Natural killer cell (primary cell): ENCODE measurements around the gene PGAP3. TPM values are rescaled to one million over a fixed set of nuclear protein-coding genes. Genes with fewer than 3 reads are reported as not detected.

Experiments used
- ATAC-seq, 3 donors: fragments of 150-1000 bp in 2 of 3; fragments of 200-7000 bp in 1 of 3; cut with Tn5 transposase; 1 replicate in 1 of 3; 2 replicates in 2 of 3; pipeline ENCODE4 v1.10.0; 2021; ENCODE audit warnings: mild to moderate bottlenecking in 2 of 3, moderate library complexity in 2 of 3
- DNase-seq, 2 donors: peaks; one replicate each; pipeline versions ENCODE4 v3.0.0 to v3.0.0-alpha.2; 2013 to 2021; ENCODE audit warnings: mixed read lengths in 1 of 2
- H3K27ac ChIP-seq: one replicate; pipeline ENCODE4 v1.5.1; 2013; ENCODE audit warnings: mild to moderate bottlenecking, low read length
- H3K27me3 ChIP-seq: one replicate; pipeline ENCODE4 v1.6.1; 2013; ENCODE audit warnings: low read length; ENCODE audit not compliant: control insufficient read depth, insufficient read depth
- H3K36me3 ChIP-seq: one replicate; pipeline ENCODE4 v1.6.1; 2013; ENCODE audit warnings: low read length; ENCODE audit not compliant: control insufficient read depth, insufficient read depth
- H3K4me1 ChIP-seq: one replicate; pipeline ENCODE4 v1.6.1; 2013; ENCODE audit warnings: low read length; ENCODE audit not compliant: control insufficient read depth, insufficient read depth
- H3K4me3 ChIP-seq: one replicate; pipeline ENCODE4 v1.5.1; 2013; ENCODE audit warnings: low read length
- H3K9me3 ChIP-seq: one replicate; pipeline ENCODE4 v1.6.1; 2013; ENCODE audit warnings: low read length; ENCODE audit not compliant: control insufficient read depth, insufficient read depth
- H3K27ac Mint-ChIP-seq, 2 donors: one replicate each; pipeline ENCODE4 v1.8.0; 2022; ENCODE audit warnings: mild to moderate bottlenecking in 2 of 2, mixed read lengths in 2 of 2, moderate library complexity in 1 of 2
- H3K27me3 Mint-ChIP-seq, 2 donors: one replicate each; pipeline ENCODE4 v1.8.0; 2022; ENCODE audit warnings: low read depth in 2 of 2, mixed read lengths in 2 of 2
- H3K36me3 Mint-ChIP-seq: one replicate; pipeline ENCODE4 v1.8.0; 2022; ENCODE audit warnings: mixed read lengths
- H3K4me1 Mint-ChIP-seq, 2 donors: one replicate each; pipeline ENCODE4 v1.8.0; 2022; ENCODE audit warnings: mixed read lengths in 2 of 2
- H3K4me3 Mint-ChIP-seq: one replicate; pipeline ENCODE4 v1.8.0; 2022; ENCODE audit warnings: mild to moderate bottlenecking, moderate library complexity, mixed read lengths
- H3K9me3 Mint-ChIP-seq, 2 donors: one replicate each; pipeline ENCODE4 v1.8.0; 2022; ENCODE audit warnings: mixed read lengths in 2 of 2
- CTCF ChIP-seq: fragments of 200-600 bp; IDR thresholded peaks from one replicate; pipeline ENCODE4 v1.8.0; 2022; ENCODE audit warnings: antibody characterized with exemption
- WGBS: methylation state at CpG from one replicate; pipeline ENCODE4 v1.1.7; 2013; ENCODE audit warnings: missing lambda C conversion rate; ENCODE audit not compliant: insufficient coverage; 5-methylcytosine and 5-hydroxymethylcytosine counted together
- intact Hi-C: fragments of 100-400 bp; cut with micrococcal nuclease; formaldehyde crosslinking; loops from one replicate; pipeline ENCODE4 v1.14.2; 2022
- total RNA-seq, 4 donors: library from RNA; stranded (reverse); fragments of 120-200 nt in 1 of 4; gene quantifications; one replicate each; pipeline versions ENCODE4 v1.2.3 to v1.2.4, GENCODE V29; 2013 to 2022

The PGAP3 gene
- total RNA-seq, 3 donors from 2014 or later (not counting 1 experiment from before 2014, with no cell fraction given): 45.8 to 57.8 (median 52.4) TPM

GRCh38 chr17:39705786-39706348 lies 18.0 kb upstream of the PGAP3 start:
- ATAC-seq (no peak), DNase-seq (no peak)
- Mint-ChIP-seq H3K36me3 (no peaks in the 10 kb centered on the region), H3K9me3 (no peaks in the 10 kb centered on the region), H3K27me3 (peaks cover 0 to 5% of the 10 kb centered on the region in 2 donors), H3K4me3 (no peak overlapping the region), H3K27ac (peak overlapping the region; percentile 86 to 90), H3K4me1 (peaks cover 58 to 82% of the 10 kb centered on the region in 2 donors)
- TF ChIP-seq CTCF: no peak
- Histone ChIP-seq H3K36me3 (no peaks in the 10 kb centered on the region), H3K27ac (no peak overlapping the region), H3K27me3 (peaks cover 3% of the 10 kb centered on the region), H3K4me1 (peaks cover 60% of the 10 kb centered on the region), H3K4me3 (no peak overlapping the region), H3K9me3 (no peaks in the 10 kb centered on the region)
- 97% methylated on average over 12 of the region's 12 CpGs for WGBS
- intact Hi-C loops: no loop called here

- no peaks in the 10 kb centered on the region for H3K9me3 ChIP-seq
- no peak for ATAC-seq
- peaks cover 61% of the 10 kb centered on the region for H3K4me1 ChIP-seq
- H3K36me3 ChIP-seq: no peaks in the 10 kb centered on the region
- intact Hi-C loops: no loop called here
- Mint-ChIP-seq H3K27me3 (peaks cover 0 to 10% of the 10 kb centered on the region in 2 donors), H3K27ac (peak overlapping the region; percentile 45 to 75), H3K4me1 (peaks cover 53 to 79% of the 10 kb centered on the region in 2 donors), H3K9me3 (no peaks in the 10 kb centered on the region), H3K36me3 (no peaks in the 10 kb centered on the region), H3K4me3 (peak overlapping the region; percentile 31)
- no peak for DNase-seq
- no peak for TF ChIP-seq CTCF
- H3K27me3 ChIP-seq: peaks cover 6% of the 10 kb centered on the region
- no peak overlapping the region for H3K4me3 ChIP-seq
- H3K27ac ChIP-seq: no peak overlapping the region
- WGBS: 92% methylated on average over 11 of the region's 11 CpGs
Observed at GRCh38 chr17:39704821-39705551, 17.1 kb upstream of the PGAP3 start.

GRCh38 chr17:39703913-39704312 lies 16.1 kb upstream of the PGAP3 start:
- Mint-ChIP-seq H3K9me3 (no peaks in the 10 kb centered on the region), H3K4me1 (peaks cover 47 to 77% of the 10 kb centered on the region in 2 donors), H3K27me3 (peaks cover 10 to 19% of the 10 kb centered on the region in 2 donors), H3K4me3 (no peak overlapping the region), H3K27ac (peak overlapping the region; percentile 45 to 75), H3K36me3 (no peaks in the 10 kb centered on the region)
- no peak overlapping the region for H3K4me3 ChIP-seq
- H3K36me3 ChIP-seq: no peaks in the 10 kb centered on the region
- peaks cover 12% of the 10 kb centered on the region for H3K27me3 ChIP-seq
- intact Hi-C loops: no loop called here
- no peak for DNase-seq
- no peak overlapping the region for H3K27ac ChIP-seq
- WGBS: 94% methylated on average over 5 of the region's 5 CpGs
- TF ChIP-seq CTCF: no peak
- no peak for ATAC-seq
- peaks cover 55% of the 10 kb centered on the region for H3K4me1 ChIP-seq
- no peaks in the 10 kb centered on the region for H3K9me3 ChIP-seq
